NCI-H460 (cell line): ENCODE data around the gene USP31. TPM values are rescaled to one million over a fixed set of nuclear protein-coding genes. Genes with fewer than 3 reads are reported as not detected.

Source experiments
- DNase-seq: peaks from one replicate; pipeline ENCODE4 v3.0.0-alpha.2; 2016; ENCODE audit warnings: low read depth; ENCODE audit errors: extremely low read depth
- total RNA-seq: library from RNA; depleted of rRNA; stranded (reverse); fragments of >200 nt; shearing (Covaris generic); gene quantifications from 2 replicates; pipeline ENCODE4 v1.2.3, GENCODE V29; 2014; rRNA removed

Gene USP31
- total RNA-seq, 1 experiment from 2014 or later, result 7.5 TPM

- DNase-seq, result no peak
Measured at GRCh38 chr16:23027386-23027785, 121.9 kb downstream of the USP31 start.

GRCh38 chr16:23026784-23027362, 122.4 kb downstream of the USP31 start:
- peak; percentile 18 for DNase-seq

GRCh38 chr16:23025692-23026307, 123.5 kb downstream of the USP31 start:
- DNase-seq, result no peak

- DNase-seq, result no peak
Measured at GRCh38 chr16:23024044-23024443, 125.2 kb downstream of the USP31 start.

GRCh38 chr16:23020084-23020483, 129.2 kb downstream of the USP31 start:
- no peak for DNase-seq

- DNase-seq, result no peak
Measured at GRCh38 chr16:23016368-23016767, 132.9 kb downstream of the USP31 start.

- DNase-seq, result no peak
Measured at GRCh38 chr16:23015580-23015979, 133.7 kb downstream of the USP31 start.

GRCh38 chr16:23014592-23014991, 134.7 kb downstream of the USP31 start:
- DNase-seq, result no peak

Other genes starting within 250 kb of the USP31 start
- gene SCNN1G, start 33.3 kb upstream of the USP31 start, total RNA-seq, result not detected in 2 replicates
- not detected in 2 replicates for gene SCNN1B, start 152.8 kb upstream of the USP31 start, total RNA-seq